Non-pigmented ciliary epithelial cell (primary cell): ENCODE results near the gene MAN2C1.
"Not testable (repeated sequence)": the region's sequence is repeated elsewhere in the genome, so short reads cannot be mapped to it uniquely, and the experiment has no call there.

ENCODE experiments used
- DNase-seq: peaks from one replicate; pipeline ENCODE4 v3.0.0-alpha.2; 2010; ENCODE audit warnings: low read depth

MAN2C1 gene

GRCh38 chr15:75360856-75361255, 7.6 kb downstream of the MAN2C1 start:
- no peak for DNase-seq

- no peak for DNase-seq
Observed at GRCh38 chr15:75360391-75360790, 8.0 kb downstream of the MAN2C1 start.

- no peak for DNase-seq
Observed at GRCh38 chr15:75359537-75360250, 8.7 kb downstream of the MAN2C1 start.

GRCh38 chr15:75358771-75359536, 9.5 kb downstream of the MAN2C1 start:
- no peak for DNase-seq

GRCh38 chr15:75357976-75358673, 10.3 kb downstream of the MAN2C1 start:
- no peak for DNase-seq

GRCh38 chr15:75356517-75356916, 11.9 kb downstream of the MAN2C1 start:
- DNase-seq: no peak

- DNase-seq: no peak
Observed at GRCh38 chr15:75356006-75356405, 12.4 kb downstream of the MAN2C1 start.

- no peak for DNase-seq
Observed at GRCh38 chr15:75355369-75355768, 13.0 kb downstream of the MAN2C1 start.

GRCh38 chr15:75354454-75354853, 14.0 kb downstream of the MAN2C1 start:
- DNase-seq: no peak

- DNase-seq: no peak
Observed at GRCh38 chr15:75353604-75354003, 14.8 kb downstream of the MAN2C1 start.

GRCh38 chr15:75352186-75353080, 16.0 kb downstream of the MAN2C1 start:
- DNase-seq: no peak

GRCh38 chr15:75350601-75351361, 17.6 kb downstream of the MAN2C1 start:
- no peak for DNase-seq

- DNase-seq: no peak
Observed at GRCh38 chr15:75349851-75350588, 18.4 kb downstream of the MAN2C1 start.

- DNase-seq: not testable (repeated sequence)
Observed at GRCh38 chr15:75349351-75349669, 19.1 kb downstream of the MAN2C1 start.

- DNase-seq: no peak
Observed at GRCh38 chr15:75348562-75349350, 19.7 kb downstream of the MAN2C1 start.

GRCh38 chr15:75348034-75348561, 20.3 kb downstream of the MAN2C1 start:
- DNase-seq: no peak

GRCh38 chr15:75347222-75348033, 21.0 kb downstream of the MAN2C1 start:
- no peak for DNase-seq

- DNase-seq: no peak
Observed at GRCh38 chr15:75346796-75347221, 21.6 kb downstream of the MAN2C1 start, which contains the start of gene NEIL1. TSS of gene NEIL1 (plus strand) at chr15:75347039. CDS start at chr15:75348906, 1,867 bp downstream.
